ENCODE results near the gene TRIM17.

- TF ChIP-seq CTCF (IDR thresholded peaks at IDR 0.05) (no peak), POLR2A (IDR thresholded peaks at IDR 0.05) (no peak)
These were observed 40.9 kb downstream of the TRIM17 start for GRCh38 chr1:228375578-228376261.

Data from adrenal gland (tissue), 5 donors.